Caco-2 (cell line): ENCODE measurements around the gene KIF26B. TPM values are rescaled to one million over a fixed set of nuclear protein-coding genes. Genes with fewer than 3 reads are reported as not detected.

Source experiments
- BruUV-seq: library from RNA; stranded (reverse); fragments of 400-500 nt; replicated peaks from 2 replicates; lab custom pipeline; 2021; lab: Mats Ljungman, UMichigan
- CTCF ChIA-PET: fragments of 300-600 bp; sonication (Branson Sonifier 250); formaldehyde crosslinking; loops from one replicate; lab custom pipeline; 2022; ENCODE audit warnings: antibody characterized with exemption; lab: Charles Lee
- POLR2A ChIA-PET: fragments of 300-600 bp; sonication (Branson Sonifier 250); formaldehyde crosslinking; loops from one replicate; lab custom pipeline; 2022; ENCODE audit warnings: antibody characterized with exemption; lab: Charles Lee
- DNase-seq, 2 experiments: peaks; one replicate each; pipeline versions ENCODE4 v3.0.0 to v3.0.0-alpha.2; 2020 to 2022
- H3K27me3 ChIP-seq: replicated peaks from 2 replicates; pipeline ENCODE4 v1.6.0; 2011; ENCODE audit warnings: low read length; ENCODE audit not compliant: control insufficient read depth, insufficient read depth
- H3K36me3 ChIP-seq: 2 replicates; pipeline ENCODE4 v1.5.1; 2011; ENCODE audit warnings: low read length; ENCODE audit not compliant: control insufficient read depth, insufficient read depth
- H3K4me1 ChIP-seq: fragments of 250-450 bp; sonication (Bioruptor Pico); 2 replicates; pipeline ENCODE4 v1.5.1; 2020; ENCODE audit warnings: mild to moderate bottlenecking
- H3K4me3 ChIP-seq: 2 replicates; pipeline ENCODE4 v1.5.1; 2011; ENCODE audit warnings: low read depth, mild to moderate bottlenecking, control low read depth, low read length
- H3K9me3 ChIP-seq: fragments of 250-450 bp; sonication (Bioruptor Pico); 2 replicates; pipeline ENCODE4 v1.5.1; 2020; ENCODE audit warnings: mild to moderate bottlenecking, moderate library complexity
- H3K27ac Mint-ChIP-seq: one replicate; pipeline ENCODE4 v1.8.0; 2022; ENCODE audit warnings: mixed read lengths; ENCODE audit not compliant: unreplicated experiment
- H3K27me3 Mint-ChIP-seq: one replicate; pipeline ENCODE4 v1.8.0; 2022; ENCODE audit warnings: mixed read lengths; ENCODE audit not compliant: insufficient read depth, unreplicated experiment
- H3K36me3 Mint-ChIP-seq: one replicate; pipeline ENCODE4 v1.8.0; 2022; ENCODE audit warnings: mild to moderate bottlenecking, mixed read lengths; ENCODE audit not compliant: insufficient read depth, unreplicated experiment
- H3K4me1 Mint-ChIP-seq: one replicate; pipeline ENCODE4 v1.8.0; 2022; ENCODE audit warnings: low read depth, mixed read lengths; ENCODE audit not compliant: unreplicated experiment
- H3K4me3 Mint-ChIP-seq: one replicate; pipeline ENCODE4 v1.8.0; 2022; ENCODE audit warnings: mild to moderate bottlenecking, moderate library complexity, mixed read lengths; ENCODE audit not compliant: unreplicated experiment
- H3K9me3 Mint-ChIP-seq: one replicate; pipeline ENCODE4 v1.8.0; 2022; ENCODE audit warnings: mixed read lengths; ENCODE audit not compliant: unreplicated experiment
- intact Hi-C: fragments of 100-400 bp; cut with micrococcal nuclease; formaldehyde crosslinking; loops from one replicate; pipeline ENCODE4 v1.10.0; 2022; ENCODE audit not compliant: unreplicated experiment
- total RNA-seq: library from RNA; stranded (reverse); gene quantifications from 2 replicates; pipeline ENCODE4 v1.2.3, GENCODE V29; 2022
- TF ChIP-seq, protein P1 (sequence below), 2 experiments: fragments of 200-600 bp in 1 of 2; IDR thresholded peaks; 1 replicate in 1 of 2; 2 replicates in 1 of 2; pipeline versions ENCODE4 v1.5.1 to v1.8.0; 2011 to 2022; ENCODE audit warnings: antibody characterized with exemption in 1 of 2, control low read depth in 1 of 2, inconsistent platforms in 1 of 2, low read depth in 1 of 2, low read length in 1 of 2, mild to moderate bottlenecking in 1 of 2, moderate library complexity in 1 of 2; ENCODE audit not compliant: insufficient read depth in 1 of 2, severe bottlenecking in 1 of 2, unreplicated experiment in 1 of 2

KIF26B gene
- total RNA-seq, 1 experiment from 2014 or later: 4.9 TPM

DNA sequence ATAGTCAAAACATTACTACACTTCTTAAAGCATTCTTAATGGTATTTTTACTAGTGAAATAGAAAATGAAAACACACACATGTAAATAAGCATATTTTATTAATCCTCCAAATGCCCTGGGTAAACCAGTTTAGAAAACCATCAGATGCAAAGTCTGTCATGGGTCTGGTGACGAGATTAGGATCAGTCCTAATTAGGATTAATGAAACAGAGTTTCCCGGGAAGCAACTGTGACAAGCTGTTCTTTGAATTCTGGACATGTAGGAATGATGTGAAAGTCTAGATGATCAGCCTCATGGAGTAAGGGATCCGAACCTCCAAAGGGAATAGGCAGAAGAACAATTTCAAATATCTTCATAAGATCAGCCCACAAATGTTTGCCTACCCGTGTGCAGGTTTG is 250.2 kb downstream of the KIF26B start:
- Histone ChIP-seq H3K9me3 (no peaks in the 10 kb centered on the region), H3K4me3 (no peak overlapping the region), H3K4me1 (peaks cover 46% of the 10 kb centered on the region), H3K36me3 (no peaks in the 10 kb centered on the region; the same call in 1 of the 2 replicates), H3K27me3 (no peaks in the 10 kb centered on the region)
- POLR2A ChIA-PET: no interaction called here
- Mint-ChIP-seq H3K4me3 (no peak overlapping the region), H3K4me1 (peaks cover 33% of the 10 kb centered on the region), H3K27ac (no peak overlapping the region), H3K36me3 (no peaks in the 10 kb centered on the region), H3K27me3 (no peaks in the 10 kb centered on the region), H3K9me3 (no peaks in the 10 kb centered on the region)
- intact Hi-C loops: no loop called here
- DNase-seq: no peak
- CTCF ChIA-PET: interaction anchor here (2.0 kb wide), 1 partner anchor 249 kb away, joined by 4 read pairs; no protein-coding TSS in a partner anchor
- TF ChIP-seq, protein P1, sequence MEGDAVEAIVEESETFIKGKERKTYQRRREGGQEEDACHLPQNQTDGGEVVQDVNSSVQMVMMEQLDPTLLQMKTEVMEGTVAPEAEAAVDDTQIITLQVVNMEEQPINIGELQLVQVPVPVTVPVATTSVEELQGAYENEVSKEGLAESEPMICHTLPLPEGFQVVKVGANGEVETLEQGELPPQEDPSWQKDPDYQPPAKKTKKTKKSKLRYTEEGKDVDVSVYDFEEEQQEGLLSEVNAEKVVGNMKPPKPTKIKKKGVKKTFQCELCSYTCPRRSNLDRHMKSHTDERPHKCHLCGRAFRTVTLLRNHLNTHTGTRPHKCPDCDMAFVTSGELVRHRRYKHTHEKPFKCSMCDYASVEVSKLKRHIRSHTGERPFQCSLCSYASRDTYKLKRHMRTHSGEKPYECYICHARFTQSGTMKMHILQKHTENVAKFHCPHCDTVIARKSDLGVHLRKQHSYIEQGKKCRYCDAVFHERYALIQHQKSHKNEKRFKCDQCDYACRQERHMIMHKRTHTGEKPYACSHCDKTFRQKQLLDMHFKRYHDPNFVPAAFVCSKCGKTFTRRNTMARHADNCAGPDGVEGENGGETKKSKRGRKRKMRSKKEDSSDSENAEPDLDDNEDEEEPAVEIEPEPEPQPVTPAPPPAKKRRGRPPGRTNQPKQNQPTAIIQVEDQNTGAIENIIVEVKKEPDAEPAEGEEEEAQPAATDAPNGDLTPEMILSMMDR (IDR thresholded peaks at IDR 0.05; ENCODE audit: insufficient read depth in 1 of 2, low read depth in 1 of 2, low read length in 1 of 2, severe bottlenecking in 1 of 2, unreplicated experiment in 1 of 2): no peak
- no TSS peak for BruUV-seq

DNA sequence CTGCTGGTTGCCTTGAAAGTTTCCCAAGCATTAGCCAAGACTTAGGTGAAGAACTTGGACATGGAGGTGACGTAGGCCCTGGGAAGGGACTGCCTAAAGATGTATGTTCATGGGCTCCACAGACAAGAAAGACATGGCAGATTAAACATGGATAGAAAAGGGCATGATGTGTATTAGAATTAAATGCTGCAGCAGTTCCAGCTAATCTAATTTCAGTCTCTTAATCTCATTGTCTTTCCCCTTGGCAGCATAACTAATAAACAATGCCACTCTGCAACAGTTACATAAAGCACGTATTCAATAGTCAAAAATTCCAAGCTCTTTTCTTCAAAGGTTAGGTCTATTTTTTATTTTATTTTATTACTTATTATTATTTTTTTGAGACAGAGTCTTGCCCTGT is 251.6 kb downstream of the KIF26B start:
- Mint-ChIP-seq H3K4me3 (no peak overlapping the region), H3K9me3 (no peaks in the 10 kb centered on the region), H3K36me3 (no peaks in the 10 kb centered on the region), H3K27me3 (no peaks in the 10 kb centered on the region), H3K27ac (no peak overlapping the region), H3K4me1 (peaks cover 43% of the 10 kb centered on the region)
- no TSS peak for BruUV-seq
- ChIA-PET POLR2A (no interaction called here), CTCF (no interaction called here)
- peaks cover 52% of the 10 kb centered on the region for H3K4me1 ChIP-seq
- no peak for DNase-seq
- intact Hi-C loops: no loop called here
- TF ChIP-seq, protein P1 (IDR thresholded peaks at IDR 0.05; ENCODE audit: insufficient read depth in 1 of 2, low read depth in 1 of 2, low read length in 1 of 2, severe bottlenecking in 1 of 2, unreplicated experiment in 1 of 2): no peak
- no peaks in the 10 kb centered on the region for H3K9me3 ChIP-seq
- H3K27me3 ChIP-seq: no peaks in the 10 kb centered on the region
- no peak overlapping the region for H3K4me3 ChIP-seq
- no peaks in the 10 kb centered on the region; the same call in 1 of the 2 replicates for H3K36me3 ChIP-seq

DNA sequence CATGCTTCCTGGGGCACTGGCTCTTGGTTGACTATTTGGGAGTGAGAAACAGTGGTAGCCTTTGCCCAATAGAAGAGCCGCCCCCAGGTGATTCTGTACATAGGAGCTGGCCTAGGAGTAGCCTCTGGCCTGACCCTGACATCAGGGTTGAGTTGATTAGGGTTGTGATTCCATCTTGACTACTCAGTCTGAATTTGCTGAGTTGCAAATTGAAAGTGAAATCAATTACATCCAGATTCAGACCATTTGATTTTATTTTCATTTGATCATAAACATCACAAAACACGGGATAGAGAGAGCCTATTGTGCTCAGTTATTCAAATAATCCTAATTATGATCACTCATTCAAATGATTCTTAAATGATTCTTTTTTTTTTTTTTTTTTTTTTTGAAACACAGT is 253.2 kb downstream of the KIF26B start:
- no peak for DNase-seq
- H3K9me3 ChIP-seq: no peaks in the 10 kb centered on the region
- ChIA-PET CTCF (no interaction called here), POLR2A (no interaction called here)
- BruUV-seq: no TSS peak
- peaks cover 49% of the 10 kb centered on the region for H3K4me1 ChIP-seq
- Mint-ChIP-seq H3K36me3 (no peaks in the 10 kb centered on the region), H3K4me1 (peaks cover 44% of the 10 kb centered on the region), H3K27ac (no peak overlapping the region), H3K9me3 (no peaks in the 10 kb centered on the region), H3K27me3 (no peaks in the 10 kb centered on the region), H3K4me3 (no peak overlapping the region)
- intact Hi-C loops: no loop called here
- no peaks in the 10 kb centered on the region; the same call in 1 of the 2 replicates for H3K36me3 ChIP-seq
- no peak overlapping the region for H3K4me3 ChIP-seq
- no peaks in the 10 kb centered on the region for H3K27me3 ChIP-seq
- TF ChIP-seq, protein P1 (IDR thresholded peaks at IDR 0.05; ENCODE audit: insufficient read depth in 1 of 2, low read depth in 1 of 2, low read length in 1 of 2, severe bottlenecking in 1 of 2, unreplicated experiment in 1 of 2): no peak
